Measurements from ENCODE around the gene GLIS1. TPM values are rescaled to one million over a fixed set of nuclear protein-coding genes. Genes with fewer than 3 reads are reported as not detected.

The GLIS1 gene
- total RNA-seq, 1 experiment from 2014 or later: 0.28 TPM

GRCh38 chr1:53567450-53567849 lies 171.5 kb downstream of the GLIS1 start:
- TF ChIP-seq, protein P1, sequence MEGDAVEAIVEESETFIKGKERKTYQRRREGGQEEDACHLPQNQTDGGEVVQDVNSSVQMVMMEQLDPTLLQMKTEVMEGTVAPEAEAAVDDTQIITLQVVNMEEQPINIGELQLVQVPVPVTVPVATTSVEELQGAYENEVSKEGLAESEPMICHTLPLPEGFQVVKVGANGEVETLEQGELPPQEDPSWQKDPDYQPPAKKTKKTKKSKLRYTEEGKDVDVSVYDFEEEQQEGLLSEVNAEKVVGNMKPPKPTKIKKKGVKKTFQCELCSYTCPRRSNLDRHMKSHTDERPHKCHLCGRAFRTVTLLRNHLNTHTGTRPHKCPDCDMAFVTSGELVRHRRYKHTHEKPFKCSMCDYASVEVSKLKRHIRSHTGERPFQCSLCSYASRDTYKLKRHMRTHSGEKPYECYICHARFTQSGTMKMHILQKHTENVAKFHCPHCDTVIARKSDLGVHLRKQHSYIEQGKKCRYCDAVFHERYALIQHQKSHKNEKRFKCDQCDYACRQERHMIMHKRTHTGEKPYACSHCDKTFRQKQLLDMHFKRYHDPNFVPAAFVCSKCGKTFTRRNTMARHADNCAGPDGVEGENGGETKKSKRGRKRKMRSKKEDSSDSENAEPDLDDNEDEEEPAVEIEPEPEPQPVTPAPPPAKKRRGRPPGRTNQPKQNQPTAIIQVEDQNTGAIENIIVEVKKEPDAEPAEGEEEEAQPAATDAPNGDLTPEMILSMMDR (conservative IDR thresholded peaks at IDR 0.05): no peak
- no peaks in the 10 kb centered on the region for H3K4me1 ChIP-seq (ENCODE audit: insufficient read depth, low read length)
- no peaks in the 10 kb centered on the region for H3K79me2 ChIP-seq (ENCODE audit: insufficient read depth, low read length)
- peaks cover 7% of the 10 kb centered on the region for H3K9me3 ChIP-seq (ENCODE audit: control insufficient read depth, low read depth, low read length)
- H3K4ac ChIP-seq (ENCODE audit: low read depth, low read length): no peak overlapping the region
- no peak overlapping the region for H3K9ac ChIP-seq (ENCODE audit: extremely low read depth, insufficient read length, low read length)
- H3K79me1 ChIP-seq (ENCODE audit: insufficient read depth, low read depth, low read length, poor library complexity, severe bottlenecking): no peaks in the 10 kb centered on the region
- H3K27me3 Mint-ChIP-seq (ENCODE audit: low read depth): peaks cover 15% of the 10 kb centered on the region
- no peak overlapping the region for H3T11ph ChIP-seq (ENCODE audit: low read length)
- no peaks in the 10 kb centered on the region for H3K27me3 ChIP-seq (ENCODE audit: insufficient read depth, low read length)
- peaks cover 10 to 12% of the 10 kb centered on the region in 2 experiments for H3K4me1 Mint-ChIP-seq
- no peak overlapping the region for H3K56ac ChIP-seq (ENCODE audit: insufficient read length, low read depth, low read length)
- no peak overlapping the region for H3K27ac ChIP-seq (ENCODE audit: insufficient read length, low read depth, low read length)
- H2BK5ac ChIP-seq (ENCODE audit: insufficient read length, low read length): no peak overlapping the region
- H2BK15ac ChIP-seq (ENCODE audit: low read depth, low read length): no peak overlapping the region
- no peak overlapping the region for H3K23ac ChIP-seq (ENCODE audit: insufficient read length, low read depth, low read length)
- WGBS (ENCODE audit: extremely low coverage, insufficient read length, low lambda C conversion rate): no CpG with 5 or more reads among the region's 3 CpGs
- H2BK20ac ChIP-seq (ENCODE audit: low read depth, low read length, poor library complexity, severe bottlenecking): no peak overlapping the region
- H3K27ac Mint-ChIP-seq: no peak overlapping the region
- no peak overlapping the region for H3K4me3 Mint-ChIP-seq
- no peak overlapping the region for H2AK5ac ChIP-seq (ENCODE audit: insufficient read length, low read length)
- H3K36me3 Mint-ChIP-seq (ENCODE audit: insufficient read depth in 1 of 3, low read depth in 3 of 3): peaks cover 4 to 20% (median 9%) of the 10 kb centered on the region in 3 experiments
- H4K5ac ChIP-seq (ENCODE audit: insufficient read length, low read depth, low read length): no peak overlapping the region
- H4K20me1 ChIP-seq (ENCODE audit: control insufficient read depth, insufficient read depth, insufficient read length): no peaks in the 10 kb centered on the region
- H4K8ac ChIP-seq (replicated peaks; ENCODE audit: insufficient read length, low read depth, low read length): no peak overlapping the region
- no peak overlapping the region for H2BK12ac ChIP-seq (ENCODE audit: insufficient read length, low read depth, low read length)
- no peak overlapping the region for H3K18ac ChIP-seq (ENCODE audit: insufficient read length, low read depth, low read length)
- no peak overlapping the region for H2BK120ac ChIP-seq (ENCODE audit: low read depth, low read length, poor library complexity, severe bottlenecking)
- DNase-seq: no peak
- no peak overlapping the region for H3K4me2 ChIP-seq (ENCODE audit: insufficient read depth, insufficient read length, low read length)
- H3K23me2 ChIP-seq (ENCODE audit: insufficient read length, low read depth, low read length, poor library complexity, severe bottlenecking): no peaks in the 10 kb centered on the region
- peaks cover 15 to 22% of the 10 kb centered on the region in 2 experiments for H3K9me3 Mint-ChIP-seq
- H4K91ac ChIP-seq (ENCODE audit: insufficient read length, low read depth, low read length): no peak overlapping the region
- H3K14ac ChIP-seq (ENCODE audit: insufficient read depth, low read length): no peak overlapping the region
- no peak overlapping the region for H2AFZ ChIP-seq (ENCODE audit: low read length)
